Prostate gland (tissue), 2 donors: Measurements from ENCODE around the gene EHMT1.

Experiments
- POLR2A ChIP-seq: fragments of 450-650 bp; IDR thresholded peaks from one replicate; pipeline ENCODE4 v1.6.1; 2016; ENCODE audit warnings: antibody characterized with exemption, mild to moderate bottlenecking
- TF ChIP-seq, protein P1 (sequence below), 4 experiments: fragments of 200-600 bp in 2 of 4; fragments of 450-650 bp in 2 of 4; sonication (generic) in 2 of 4; IDR thresholded peaks; 1 replicate in 3 of 4; 2 replicates in 1 of 4; pipeline ENCODE4 v1.5.1; 2016 to 2019; ENCODE audit warnings: antibody characterized with exemption in 4 of 4, mild to moderate bottlenecking in 2 of 4, moderate library complexity in 2 of 4

DNA sequence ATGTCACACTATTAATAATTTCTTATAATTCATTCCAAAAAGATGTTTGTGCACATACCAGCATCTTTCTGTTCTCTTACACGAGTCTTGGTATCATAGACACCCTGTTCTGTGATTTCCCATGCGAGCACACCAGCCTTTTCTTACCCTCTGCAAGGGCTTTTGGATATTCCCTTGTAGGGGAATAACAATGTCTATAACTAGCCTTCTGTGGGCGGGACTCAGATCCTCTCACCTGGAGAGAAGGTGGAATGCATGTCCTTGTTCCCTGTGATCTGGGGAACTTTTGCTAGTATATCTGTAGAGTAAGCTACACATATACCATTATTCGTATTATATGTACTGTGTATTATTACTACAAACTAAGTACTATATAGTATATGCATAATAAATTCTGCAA, 44.8 kb downstream of the EHMT1 start:
- TF ChIP-seq, protein P1, sequence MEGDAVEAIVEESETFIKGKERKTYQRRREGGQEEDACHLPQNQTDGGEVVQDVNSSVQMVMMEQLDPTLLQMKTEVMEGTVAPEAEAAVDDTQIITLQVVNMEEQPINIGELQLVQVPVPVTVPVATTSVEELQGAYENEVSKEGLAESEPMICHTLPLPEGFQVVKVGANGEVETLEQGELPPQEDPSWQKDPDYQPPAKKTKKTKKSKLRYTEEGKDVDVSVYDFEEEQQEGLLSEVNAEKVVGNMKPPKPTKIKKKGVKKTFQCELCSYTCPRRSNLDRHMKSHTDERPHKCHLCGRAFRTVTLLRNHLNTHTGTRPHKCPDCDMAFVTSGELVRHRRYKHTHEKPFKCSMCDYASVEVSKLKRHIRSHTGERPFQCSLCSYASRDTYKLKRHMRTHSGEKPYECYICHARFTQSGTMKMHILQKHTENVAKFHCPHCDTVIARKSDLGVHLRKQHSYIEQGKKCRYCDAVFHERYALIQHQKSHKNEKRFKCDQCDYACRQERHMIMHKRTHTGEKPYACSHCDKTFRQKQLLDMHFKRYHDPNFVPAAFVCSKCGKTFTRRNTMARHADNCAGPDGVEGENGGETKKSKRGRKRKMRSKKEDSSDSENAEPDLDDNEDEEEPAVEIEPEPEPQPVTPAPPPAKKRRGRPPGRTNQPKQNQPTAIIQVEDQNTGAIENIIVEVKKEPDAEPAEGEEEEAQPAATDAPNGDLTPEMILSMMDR (IDR thresholded peaks at IDR 0.05): no peak
- no peak for TF ChIP-seq POLR2A
